ENCODE results near the gene TCEA2. TPM values are rescaled to one million over a fixed set of nuclear protein-coding genes. Genes with fewer than 3 reads are reported as not detected.
A peak's percentile ranks its signal among the peaks of the same experiment; 100 is the strongest.

The TCEA2 gene
- total RNA-seq, 4 donors from 2014 or later: 22.8 to 59.0 (median 43.6) TPM

- H3K4me1 ChIP-seq: peaks cover 9 to 15% (median 12%) of the 10 kb centered on the region in 4 donors
- 62% methylated on average over 2 of the region's 64 CpGs for WGBS
- peaks cover 0 to 6% (median 0%) of the 10 kb centered on the region in 4 donors for H3K36me3 ChIP-seq
- TF ChIP-seq EP300 (IDR thresholded peaks at IDR 0.05) (no peak), CTCF (IDR thresholded peaks at IDR 0.05) (peak; percentile 30 to 62 (median 46))
- H3K27ac ChIP-seq (replicated peaks in 1 of 4): no peak overlapping the region
- DNase-seq (ENCODE audit: extremely low spot score): no peak
- H3K27me3 ChIP-seq: peaks cover 0 to 85% (median 20%) of the 10 kb centered on the region in 4 donors
- intact Hi-C loops (cut with DNase I): no loop called here
- H3K4me3 ChIP-seq: peak overlapping the region; percentile 36 to 56 (median 44)
- H3K9me3 ChIP-seq: no peaks in the 10 kb centered on the region
These were observed 39.0 kb downstream of the TCEA2 start for GRCh38 chr20:64101731-64102621.

- H3K36me3 ChIP-seq: peaks cover 0 to 6% (median 0%) of the 10 kb centered on the region in 4 donors
- WGBS: 29% methylated on average over 25 of the region's 30 CpGs
- no peak for DNase-seq (ENCODE audit: extremely low spot score)
- no peaks in the 10 kb centered on the region for H3K9me3 ChIP-seq
- peaks cover 0 to 87% (median 20%) of the 10 kb centered on the region in 4 donors for H3K27me3 ChIP-seq
- intact Hi-C loops (cut with DNase I): no loop called here
- no peak overlapping the region for H3K27ac ChIP-seq (replicated peaks in 1 of 4)
- peak overlapping the region in 2 of 4 donors; percentile 46 to 56 for H3K4me3 ChIP-seq
- H3K4me1 ChIP-seq: peaks cover 9 to 15% (median 12%) of the 10 kb centered on the region in 4 donors
- TF ChIP-seq EP300 (IDR thresholded peaks at IDR 0.05): no peak
- no peak for TF ChIP-seq POLR2A (IDR thresholded peaks at IDR 0.05; ENCODE audit: low read depth)
- no peak for TF ChIP-seq CTCF (IDR thresholded peaks at IDR 0.05)
- TF ChIP-seq POLR2AphosphoS5 (IDR thresholded peaks at IDR 0.05): no peak
These were observed 39.8 kb downstream of the TCEA2 start for GRCh38 chr20:64102647-64103354.

GRCh38 chr20:64103871-64104666 lies 41.1 kb downstream of the TCEA2 start:
- WGBS: 57% methylated on average over 12 of the region's 20 CpGs
- no peak overlapping the region for H3K27ac ChIP-seq (replicated peaks in 1 of 4)
- TF ChIP-seq POLR2AphosphoS5 (IDR thresholded peaks at IDR 0.05): no peak
- TF ChIP-seq POLR2A (IDR thresholded peaks at IDR 0.05; ENCODE audit: low read depth): no peak
- no peak for TF ChIP-seq CTCF (IDR thresholded peaks at IDR 0.05)
- TF ChIP-seq EP300 (IDR thresholded peaks at IDR 0.05): no peak
- no peak for DNase-seq (ENCODE audit: extremely low spot score)
- no peak overlapping the region for H3K4me3 ChIP-seq
- H3K36me3 ChIP-seq: no peaks in the 10 kb centered on the region
- H3K9me3 ChIP-seq: no peaks in the 10 kb centered on the region
- peaks cover 9 to 15% (median 12%) of the 10 kb centered on the region in 4 donors for H3K4me1 ChIP-seq
- intact Hi-C loops (cut with DNase I): no loop called here
- peaks cover 0 to 85% (median 20%) of the 10 kb centered on the region in 4 donors for H3K27me3 ChIP-seq

GRCh38 chr20:64104667-64105451 lies 41.9 kb downstream of the TCEA2 start:
- Histone ChIP-seq H3K36me3 (no peaks in the 10 kb centered on the region), H3K9me3 (no peaks in the 10 kb centered on the region), H3K4me1 (peaks cover 9 to 15% (median 12%) of the 10 kb centered on the region in 4 donors), H3K27me3 (peaks cover 0 to 86% (median 20%) of the 10 kb centered on the region in 4 donors), H3K27ac (replicated peaks in 1 of 4) (no peak overlapping the region), H3K4me3 (no peak overlapping the region)
- 71% methylated on average over 14 of the region's 25 CpGs for WGBS
- intact Hi-C loops (cut with DNase I): no loop called here
- no peak for DNase-seq (ENCODE audit: extremely low spot score)
- TF ChIP-seq POLR2A (IDR thresholded peaks at IDR 0.05; ENCODE audit: low read depth) (no peak), CTCF (IDR thresholded peaks at IDR 0.05) (no peak), EP300 (IDR thresholded peaks at IDR 0.05) (no peak)

Measured in esophagus muscularis mucosa (tissue), 4 donors.